Thymus (tissue), 11 donors: Measurements from ENCODE around the gene VRK1. TPM values are rescaled to one million over a fixed set of nuclear protein-coding genes. Genes with fewer than 3 reads are reported as not detected.

Source experiments
- DNase-seq, 9 donors: peaks; one replicate each; pipeline ENCODE4 v3.0.0-alpha.2; 2013; ENCODE audit warnings: low spot score in 9 of 9, low read depth in 6 of 9, missing footprints in 1 of 9
- H3K27ac ChIP-seq, 2 donors: one replicate each; pipeline ENCODE4 v1.5.1; 2013; ENCODE audit warnings: control low read depth in 1 of 2, low read depth in 1 of 2, low read length in 1 of 2, mild to moderate bottlenecking in 1 of 2, moderate library complexity in 1 of 2
- H3K27me3 ChIP-seq, 2 donors: one replicate each; pipeline ENCODE4 v1.5.1; 2013; ENCODE audit warnings: low read length in 1 of 2; ENCODE audit not compliant: control insufficient read depth in 2 of 2, insufficient read depth in 1 of 2
- H3K36me3 ChIP-seq, 2 donors: one replicate each; pipeline ENCODE4 v1.5.1; 2013; ENCODE audit warnings: low read length in 1 of 2, mild to moderate bottlenecking in 1 of 2, moderate library complexity in 1 of 2; ENCODE audit not compliant: control insufficient read depth in 2 of 2, insufficient read depth in 2 of 2
- H3K4me1 ChIP-seq, 2 donors: one replicate each; pipeline ENCODE4 v1.5.1; 2013; ENCODE audit warnings: low read length in 2 of 2; ENCODE audit not compliant: control insufficient read depth in 2 of 2, insufficient read depth in 2 of 2
- H3K4me3 ChIP-seq, 2 donors: one replicate each; pipeline ENCODE4 v1.5.1; 2013; ENCODE audit warnings: low read length in 2 of 2, control low read depth in 1 of 2, mild to moderate bottlenecking in 1 of 2
- H3K9me3 ChIP-seq, 2 donors: one replicate each; pipeline ENCODE4 v1.5.1; 2013; ENCODE audit warnings: low read length in 1 of 2, mild to moderate bottlenecking in 1 of 2; ENCODE audit not compliant: control insufficient read depth in 2 of 2, insufficient read depth in 1 of 2
- WGBS: extraction: QIAGEN DNeasy Blood & Tissue Kit; methylation state at CpG from one replicate; pipeline ENCODE4 v1.1.7; 2013; 5-methylcytosine and 5-hydroxymethylcytosine counted together
- polyA plus RNA-seq: library from polyadenylated mRNA; stranded (reverse); fragments of 200-250 nt; gene quantifications from one replicate; pipeline ENCODE4 v1.2.3, GENCODE V29; 2013
- total RNA-seq: library from RNA; stranded (reverse); fragments of 120-200 nt; gene quantifications from one replicate; pipeline ENCODE4 v1.2.4, GENCODE V29; 2013
- donor health status: healthy.

The VRK1 gene
- total and polyA plus RNA-seq, 2 donors, result 23.0 to 83.1 TPM

GRCh38 chr14:96782436-96782835 is 14.7 kb upstream of the VRK1 start:
- H3K4me1 ChIP-seq, result no peaks in the 10 kb centered on the region
- peaks cover 0 to 17% of the 10 kb centered on the region in 2 donors for H3K27me3 ChIP-seq
- 95% methylated on average over 8 of the region's 8 CpGs for WGBS
- no peak overlapping the region for H3K4me3 ChIP-seq
- H3K27ac ChIP-seq, result no peak overlapping the region
- H3K9me3 ChIP-seq, result peaks cover 0 to 3% of the 10 kb centered on the region in 2 donors
- H3K36me3 ChIP-seq, result no peaks in the 10 kb centered on the region
- no peak for DNase-seq

- peaks cover 0 to 17% of the 10 kb centered on the region in 2 donors for H3K27me3 ChIP-seq
- no peak overlapping the region for H3K27ac ChIP-seq
- H3K9me3 ChIP-seq, result peaks cover 0 to 3% of the 10 kb centered on the region in 2 donors
- no peaks in the 10 kb centered on the region for H3K4me1 ChIP-seq
- 86% methylated on average over 10 of the region's 10 CpGs for WGBS
- no peak for DNase-seq
- H3K4me3 ChIP-seq, result no peak overlapping the region
- H3K36me3 ChIP-seq, result no peaks in the 10 kb centered on the region
Measured at GRCh38 chr14:96783043-96783914, 13.9 kb upstream of the VRK1 start.

GRCh38 chr14:96783915-96784224 is 13.3 kb upstream of the VRK1 start:
- Histone ChIP-seq H3K4me3 (no peak overlapping the region), H3K27me3 (peaks cover 0 to 17% of the 10 kb centered on the region in 2 donors), H3K36me3 (no peaks in the 10 kb centered on the region), H3K4me1 (no peaks in the 10 kb centered on the region), H3K27ac (no peak overlapping the region), H3K9me3 (peaks cover 0 to 3% of the 10 kb centered on the region in 2 donors)
- 22% methylated on average over 4 of the region's 4 CpGs for WGBS
- DNase-seq, result no peak

- H3K27me3 ChIP-seq, result peaks cover 0 to 8% of the 10 kb centered on the region in 2 donors
- DNase-seq, result no peak
- H3K4me1 ChIP-seq, result no peaks in the 10 kb centered on the region
- H3K9me3 ChIP-seq, result no peaks in the 10 kb centered on the region
- no peaks in the 10 kb centered on the region for H3K36me3 ChIP-seq
- H3K4me3 ChIP-seq, result no peak overlapping the region
- 58% methylated on average over 3 of the region's 3 CpGs for WGBS
- no peak overlapping the region for H3K27ac ChIP-seq
Measured at GRCh38 chr14:96790186-96790585, 7.0 kb upstream of the VRK1 start.

- no peak for DNase-seq
- WGBS, result 94% methylated on average over 1 of the region's 1 CpG
- Histone ChIP-seq H3K4me1 (no peaks in the 10 kb centered on the region), H3K27me3 (peaks cover 0 to 11% of the 10 kb centered on the region in 2 donors), H3K27ac (no peak overlapping the region), H3K4me3 (no peak overlapping the region), H3K9me3 (no peaks in the 10 kb centered on the region), H3K36me3 (no peaks in the 10 kb centered on the region)
Measured at GRCh38 chr14:96790706-96791105, 6.5 kb upstream of the VRK1 start.

- Histone ChIP-seq H3K9me3 (no peaks in the 10 kb centered on the region), H3K27me3 (peaks cover 0 to 6% of the 10 kb centered on the region in 2 donors), H3K27ac (no peak overlapping the region), H3K4me3 (no peak overlapping the region), H3K36me3 (no peaks in the 10 kb centered on the region), H3K4me1 (peaks cover 0 to 2% of the 10 kb centered on the region in 2 donors)
- no peak for DNase-seq
- WGBS, result 97% methylated on average over 5 of the region's 5 CpGs
Measured at GRCh38 chr14:96792003-96792402, 5.2 kb upstream of the VRK1 start.

- Histone ChIP-seq H3K36me3 (no peaks in the 10 kb centered on the region), H3K27me3 (peaks cover 0 to 6% of the 10 kb centered on the region in 2 donors), H3K27ac (no peak overlapping the region), H3K4me1 (peaks cover 0 to 2% of the 10 kb centered on the region in 2 donors), H3K4me3 (no peak overlapping the region), H3K9me3 (no peaks in the 10 kb centered on the region)
- DNase-seq, result no peak
- WGBS, result 80% methylated on average over 7 of the region's 7 CpGs
Measured at GRCh38 chr14:96792591-96792990, 4.6 kb upstream of the VRK1 start.

GRCh38 chr14:96793547-96793946 is 3.6 kb upstream of the VRK1 start:
- no peak overlapping the region for H3K4me3 ChIP-seq
- no peaks in the 10 kb centered on the region for H3K36me3 ChIP-seq
- 84% methylated on average over 6 of the region's 6 CpGs for whole genome bisulfite sequencing
- peaks cover 0 to 6% of the 10 kb centered on the region in 2 donors for H3K27me3 ChIP-seq
- H3K4me1 ChIP-seq, result peaks cover 0 to 2% of the 10 kb centered on the region in 2 donors
- no peaks in the 10 kb centered on the region for H3K9me3 ChIP-seq
- DNase-seq, result no peak
- H3K27ac ChIP-seq, result no peak overlapping the region

- Histone ChIP-seq H3K27me3 (peaks cover 0 to 3% of the 10 kb centered on the region in 2 donors), H3K4me1 (peaks cover 2% of the 10 kb centered on the region in 2 donors), H3K4me3 (no peak overlapping the region), H3K9me3 (no peaks in the 10 kb centered on the region), H3K36me3 (no peaks in the 10 kb centered on the region), H3K27ac (no peak overlapping the region)
- no peak for DNase-seq
- 77% methylated on average over 9 of the region's 9 CpGs for WGBS
Measured at GRCh38 chr14:96795109-96795828, 1.9 kb upstream of the VRK1 start.
